Esophagus squamous epithelium (tissue), 5 donors: Measurements from ENCODE around the gene DNM1L. TPM values are rescaled to one million over a fixed set of nuclear protein-coding genes. Genes with fewer than 3 reads are reported as not detected.

ENCODE experiments used
- DNase-seq: peaks from one replicate; lab custom pipeline; 2025; lab: John Stamatoyannopoulos, UW
- H3K27ac ChIP-seq, 4 donors: fragments of 200-600 bp; sonication (generic); one replicate each; pipeline ENCODE4 v1.5.1; 2016 to 2019; ENCODE audit warnings: mild to moderate bottlenecking in 1 of 4
- H3K27me3 ChIP-seq, 4 donors: fragments of 200-600 bp; sonication (generic); 1 replicate in 3 of 4; 2 replicates in 1 of 4; pipeline versions ENCODE4 v1.5.1 to v1.6.0; 2017 to 2021; ENCODE audit warnings: antibody characterized with exemption in 1 of 4
- H3K36me3 ChIP-seq, 3 donors: fragments of 200-600 bp; sonication (generic); one replicate each; pipeline ENCODE4 v1.5.1; 2016 to 2019
- H3K4me1 ChIP-seq, 3 donors: fragments of 200-600 bp; sonication (generic); one replicate each; pipeline ENCODE4 v1.5.1; 2017 to 2019
- H3K4me3 ChIP-seq, 4 donors: fragments of 200-600 bp; sonication (generic); 1 replicate in 3 of 4; 2 replicates in 1 of 4; pipeline ENCODE4 v1.5.1; 2016 to 2019; ENCODE audit warnings: mild to moderate bottlenecking in 2 of 4, moderate library complexity in 1 of 4
- H3K9me3 ChIP-seq, 3 donors: fragments of 200-600 bp; sonication (generic); one replicate each; pipeline ENCODE4 v1.5.1; 2016 to 2019
- CTCF ChIP-seq, 6 experiments: fragments of 450-650 bp in 4 of 6; fragments of 200-600 bp in 2 of 6; sonication (generic) in 2 of 6; IDR thresholded peaks; one replicate each; pipeline ENCODE4 v1.5.1; 2016 to 2019; ENCODE audit warnings: antibody characterized with exemption in 6 of 6, mild to moderate bottlenecking in 4 of 6, moderate library complexity in 4 of 6
- POLR2A ChIP-seq, 4 donors: fragments of 450-650 bp; IDR thresholded peaks; one replicate each; pipeline ENCODE4 v1.6.1; 2017; ENCODE audit warnings: antibody characterized with exemption in 4 of 4, mild to moderate bottlenecking in 4 of 4, moderate library complexity in 3 of 4
- WGBS, 2 donors: methylation state at CpG; one replicate each; pipeline ENCODE4 v1.1.5; 2018; 5-methylcytosine and 5-hydroxymethylcytosine counted together
- intact Hi-C: fragments of 100-400 bp; cut with DNase I; formaldehyde crosslinking; loops from one replicate; pipeline ENCODE4 v1.15.0; 2022
- total RNA-seq, 4 donors: library from RNA; depleted of rRNA; stranded (reverse); fragments of >200 nt; gene quantifications; one replicate each; pipeline ENCODE4 v1.1.0, GENCODE V29; 2016
- donor health status: DM: yes; HTN: yes; CAD: no.

The DNM1L gene
- total RNA-seq, 4 donors from 2014 or later: 28.2 to 66.2 (median 48.6) TPM

GRCh38 chr12:32756476-32757066, 77.5 kb downstream of the DNM1L start:
- Histone ChIP-seq H3K4me1 (peaks cover 6 to 20% (median 12%) of the 10 kb centered on the region in 3 donors), H3K4me3 (peak overlapping the region in 3 of 4 donors; percentile 69 to 91 (median 75)), H3K27me3 (peaks cover 0 to 3% (median 0%) of the 10 kb centered on the region in 4 donors), H3K36me3 (peaks cover 0 to 20% (median 0%) of the 10 kb centered on the region in 3 donors), H3K9me3 (no peaks in the 10 kb centered on the region), H3K27ac (peak overlapping the region in 2 of 4 donors; percentile 93 to 94)
- TF ChIP-seq CTCF (IDR thresholded peaks at IDR 0.05): no peak
- TF ChIP-seq POLR2A (IDR thresholded peaks at IDR 0.05): no peak
- 27 to 37% methylated on average over 8 of the region's 8 CpGs for WGBS, 2 donors
- DNase-seq: no peak
- intact Hi-C loops: loop anchor here (10.0 kb wide), 1 partner anchor 1268 kb away; the partner anchor contains the start of gene ALG10

DNA sequence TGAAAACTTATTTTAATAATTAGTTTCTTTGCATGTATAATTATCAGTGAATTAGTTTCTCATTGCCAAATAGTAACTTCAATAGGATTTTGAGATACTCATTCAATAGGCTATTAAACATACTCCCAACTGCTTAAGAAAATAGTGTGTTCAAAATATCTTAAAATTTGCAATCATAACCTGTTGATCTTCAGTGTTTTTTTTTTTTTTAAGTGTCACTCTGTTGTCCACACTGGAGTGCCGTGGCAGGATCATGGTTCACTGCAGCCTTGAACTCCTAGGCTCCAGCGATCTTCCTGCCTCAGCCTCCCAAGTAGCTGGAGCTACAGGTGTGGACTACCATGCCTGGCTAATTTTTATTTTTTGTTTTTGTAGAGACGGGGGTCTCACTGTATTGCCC, 78.1 kb downstream of the DNM1L start:
- intact Hi-C loops: loop anchor here (10.0 kb wide), 1 partner anchor 1268 kb away; the partner anchor contains the start of gene ALG10
- Histone ChIP-seq H3K27me3 (peaks cover 0 to 3% (median 0%) of the 10 kb centered on the region in 4 donors), H3K9me3 (no peaks in the 10 kb centered on the region), H3K36me3 (peaks cover 0 to 14% (median 0%) of the 10 kb centered on the region in 3 donors), H3K4me1 (peaks cover 6 to 20% (median 12%) of the 10 kb centered on the region in 3 donors), H3K27ac (no peak overlapping the region), H3K4me3 (no peak overlapping the region)
- no peak for DNase-seq
- WGBS, 2 donors: 86 to 98% methylated on average over 3 of the region's 3 CpGs
- TF ChIP-seq POLR2A (IDR thresholded peaks at IDR 0.05) (no peak), CTCF (IDR thresholded peaks at IDR 0.05) (no peak)

- no peak for DNase-seq
- intact Hi-C loops: no loop called here
- Histone ChIP-seq H3K36me3 (no peaks in the 10 kb centered on the region), H3K27me3 (peaks cover 0 to 8% (median 0%) of the 10 kb centered on the region in 4 donors), H3K27ac (no peak overlapping the region), H3K9me3 (no peaks in the 10 kb centered on the region), H3K4me3 (no peak overlapping the region), H3K4me1 (no peaks in the 10 kb centered on the region)
- no peak for TF ChIP-seq POLR2A (IDR thresholded peaks at IDR 0.05)
- no peak for TF ChIP-seq CTCF (IDR thresholded peaks at IDR 0.05)
- 33 to 42% methylated on average over 1 of the region's 1 CpG for WGBS, 2 donors
Observed at GRCh38 chr12:32761716-32762115, 82.6 kb downstream of the DNM1L start.

DNA sequence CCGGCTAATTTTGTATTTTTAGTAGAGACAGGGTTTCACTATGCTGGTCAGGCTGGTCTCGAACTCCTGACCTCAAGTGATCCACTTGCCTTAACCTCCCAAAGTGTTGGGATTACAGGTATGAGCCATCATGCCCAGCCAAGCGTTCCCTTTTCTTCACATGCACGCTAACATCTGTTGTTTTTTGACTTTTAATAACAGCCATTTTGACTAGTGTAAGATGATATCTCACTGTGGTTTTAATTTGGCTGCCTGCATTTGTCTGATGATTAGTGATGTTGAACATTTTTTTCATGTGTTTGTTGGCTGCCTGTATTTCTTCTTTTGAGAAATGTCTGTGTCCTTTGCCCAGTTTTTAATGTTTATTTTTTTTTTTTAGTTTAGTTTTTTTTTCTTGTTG, 86.8 kb downstream of the DNM1L start:
- Histone ChIP-seq H3K27ac (no peak overlapping the region), H3K27me3 (peaks cover 0 to 25% (median 0%) of the 10 kb centered on the region in 4 donors), H3K36me3 (no peaks in the 10 kb centered on the region), H3K4me3 (no peak overlapping the region), H3K9me3 (no peaks in the 10 kb centered on the region), H3K4me1 (no peaks in the 10 kb centered on the region)
- TF ChIP-seq POLR2A (IDR thresholded peaks at IDR 0.05): no peak
- no peak for TF ChIP-seq CTCF (IDR thresholded peaks at IDR 0.05)
- 75 to 83% methylated on average over 4 of the region's 4 CpGs for WGBS, 2 donors
- intact Hi-C loops: no loop called here
- no peak for DNase-seq

- H3K36me3 ChIP-seq: no peaks in the 10 kb centered on the region
- H3K9me3 ChIP-seq: no peaks in the 10 kb centered on the region
- intact Hi-C loops: no loop called here
- H3K27ac ChIP-seq: no peak overlapping the region
- peaks cover 0 to 29% (median 0%) of the 10 kb centered on the region in 4 donors for H3K27me3 ChIP-seq
- H3K4me3 ChIP-seq: no peak overlapping the region
- TF ChIP-seq POLR2A (IDR thresholded peaks at IDR 0.05): no peak
- no peak for TF ChIP-seq CTCF (IDR thresholded peaks at IDR 0.05)
- H3K4me1 ChIP-seq: no peaks in the 10 kb centered on the region
- no peak for DNase-seq
- WGBS, 2 donors: 48 to 54% methylated on average over 3 to 4 of the region's 4 CpGs
Observed at GRCh38 chr12:32768518-32768917, 89.4 kb downstream of the DNM1L start.
